ENCODE data around the gene ASB11. TPM values are rescaled to one million over a fixed set of nuclear protein-coding genes. Genes with fewer than 3 reads are reported as not detected.
A peak's percentile ranks its signal among the peaks of the same experiment; 100 is the strongest.

Gene ASB11
- total and polyA plus RNA-seq, 10 of the 15 experiments (the other 5 are each of a cell fraction or from before 2014, with no cell fraction given) = not detected

- ATAC-seq = peak; percentile 78
- CTCF ChIA-PET = interaction anchor here (0.8 to 2.3 kb wide), 6 partner anchors 10 to 125 kb away, joined by 3 to 20 read pairs (median 4); no protein-coding TSS in a partner anchor
- no peak for FAIRE-seq
- POLR2A ChIA-PET = interaction anchor here (0.9 to 1.7 kb wide), 4 partner anchors 9 to 35 kb away, joined by 3 to 4 read pairs (median 3); no protein-coding TSS in a partner anchor
- Histone ChIP-seq H3K4me3 (no peak overlapping the region), H3K27ac (ENCODE audit: control insufficient read depth, insufficient read depth) (no peak overlapping the region), H3K27me3 (replicated peaks in 1 of 2; ENCODE audit: control insufficient read depth in 2 of 2, insufficient read depth in 2 of 2, low read length in 1 of 2) (no peaks in the 10 kb centered on the region), H3K4me2 (ENCODE audit: control insufficient read depth, insufficient read depth) (no peak overlapping the region), H2AFZ (ENCODE audit: control insufficient read depth, low read depth, low read length) (no peak overlapping the region), H3K79me2 (ENCODE audit: control insufficient read depth, insufficient read depth, low read length) (no peaks in the 10 kb centered on the region), H3K9ac (ENCODE audit: control insufficient read depth, insufficient read depth, low read length) (no peak overlapping the region), H3K36me3 (ENCODE audit: control insufficient read depth in 2 of 2, insufficient read depth in 2 of 2, low read length in 1 of 2) (no peaks in the 10 kb centered on the region), H4K20me1 (ENCODE audit: control insufficient read depth, insufficient read depth) (no peaks in the 10 kb centered on the region), H3K4me1 (ENCODE audit: control insufficient read depth, insufficient read depth, low read length) (no peaks in the 10 kb centered on the region), H3K9me3 (replicated peaks; ENCODE audit: control insufficient read depth, insufficient read depth, low read length) (no peaks in the 10 kb centered on the region)
- BruUV-seq (replicated peaks) = no TSS peak
- 0% methylated on average over 3 of the region's 3 CpGs for WGBS (ENCODE audit: insufficient coverage, insufficient replicate concordance, low lambda C conversion rate, missing lambda C conversion rate)
- RAD21 ChIA-PET (ENCODE audit: unreplicated experiment) = interaction anchor here (0.8 to 2.6 kb wide), 11 partner anchors 9 to 83 kb away, joined by 3 to 20 read pairs (median 5); no protein-coding TSS in a partner anchor
- no peak for DNase-seq (ENCODE audit: low read depth, low spot score)
- in situ Hi-C loops (cut with MboI) = no loop called here
- SMC1A ChIA-PET (ENCODE audit: uncharacterized antibody, unreplicated experiment) = interaction anchor here (0.7 to 2.4 kb wide), 13 partner anchors 9 to 90 kb away, joined by 3 to 11 read pairs (median 7); no protein-coding TSS in a partner anchor
- intact Hi-C loops (cut with micrococcal nuclease; ENCODE audit: unreplicated experiment) = no loop called here
- TF ChIP-seq MTA2 (IDR thresholded peaks at IDR 0.05; ENCODE audit: low read depth) (peak; percentile 31; the same call in 1 of the 2 replicates), JUNB (IDR thresholded peaks at IDR 0.05) (no peak), REST (IDR thresholded peaks at IDR 0.05; ENCODE audit: low read depth, low read length) (no peak), ZNF687 (IDR thresholded peaks at IDR 0.05) (0 out of 2 replicates have a peak, but pooled peaks have one; percentile 24), ATF7 (IDR thresholded peaks at IDR 0.05; ENCODE audit: low read depth) (0 out of 2 replicates have a peak, but pooled peaks have one; percentile 21), NR2F1 (conservative IDR thresholded peaks at IDR 0.05) (0 out of 2 replicates have a peak, but pooled peaks have one; percentile 43)
Observed at GRCh38 chrX:15233416-15234015, 81.9 kb downstream of the ASB11 start.

Other genes with a start within 250 kb of the ASB11 start
- 0.51 and 0.87 TPM in 2 replicates for gene ASB9, start 45.6 kb downstream of the ASB11 start, total RNA-seq (2014; rRNA removed)
- 0.41 and 0.45 TPM in 2 replicates for gene ASB9, start 45.6 kb downstream of the ASB11 start, total RNA-seq (2014; rRNA removed; fragmentation: Illumina TruSeq; extraction: Trizol)
- gene ASB9, start 45.6 kb downstream of the ASB11 start, total RNA-seq (2021) = 0.31 and 0.35 TPM in 2 replicates
- gene ASB9, start 45.6 kb downstream of the ASB11 start, polyA plus RNA-seq (2011; rRNA removed) = 3.3 and 3.5 TPM in 2 replicates
- gene ASB9, start 45.6 kb downstream of the ASB11 start, polyA plus RNA-seq (2014; fragmentation: Illumina TruSeq; extraction: Trizol) = 0.31 and 1.2 TPM in 2 replicates
- 1 to 10 TPM in 1 of 2 experiments, under 1 TPM in 1; 0.91 to 1.1 TPM for gene ASB9, start 45.6 kb downstream of the ASB11 start, polyA plus RNA-seq (2014; fragmentation: Nextera tagmentation; extraction: Ambion mirVana)
- 0.56 and 0.77 TPM in 2 replicates for gene ASB9, start 45.6 kb downstream of the ASB11 start, polyA plus RNA-seq (2014; rRNA removed)
- gene ASB9, start 45.6 kb downstream of the ASB11 start, polyA plus RNA-seq (2016; fragmentation: Nextera tagmentation; extraction: Ambion mirVana) = 1 to 10 TPM; 1.1 to 1.4 TPM
- gene PIGA, start 19.9 kb upstream of the ASB11 start, total RNA-seq (2014; rRNA removed) = 11.1 and 15.4 TPM in 2 replicates
- 14.0 and 14.9 TPM in 2 replicates for gene PIGA, start 19.9 kb upstream of the ASB11 start, total RNA-seq (2014; rRNA removed; fragmentation: Illumina TruSeq; extraction: Trizol)
- 12.2 and 15.3 TPM in 2 replicates for gene PIGA, start 19.9 kb upstream of the ASB11 start, total RNA-seq (2021)
- gene PIGA, start 19.9 kb upstream of the ASB11 start, polyA plus RNA-seq (2011; rRNA removed) = 24.1 and 29.7 TPM in 2 replicates
- 12.0 and 15.9 TPM in 2 replicates for gene PIGA, start 19.9 kb upstream of the ASB11 start, polyA plus RNA-seq (2014; fragmentation: Illumina TruSeq; extraction: Trizol)
- 1 to 10 TPM; 4.9 to 6.8 TPM for gene PIGA, start 19.9 kb upstream of the ASB11 start, polyA plus RNA-seq (2014; fragmentation: Nextera tagmentation; extraction: Ambion mirVana)
- gene PIGA, start 19.9 kb upstream of the ASB11 start, polyA plus RNA-seq (2014; rRNA removed) = 5.7 and 7.5 TPM in 2 replicates
- 10 to 100 TPM in 1 of 2 experiments, 1 to 10 TPM in 1; 9.4 to 11.0 TPM for gene PIGA, start 19.9 kb upstream of the ASB11 start, polyA plus RNA-seq (2016; fragmentation: Nextera tagmentation; extraction: Ambion mirVana)
- gene VEGFD, start 68.8 kb upstream of the ASB11 start, total RNA-seq (2014; rRNA removed) = not detected in 2 replicates
- gene VEGFD, start 68.8 kb upstream of the ASB11 start, total RNA-seq (2014; rRNA removed; fragmentation: Illumina TruSeq; extraction: Trizol) = not detected in 2 replicates
- gene VEGFD, start 68.8 kb upstream of the ASB11 start, total RNA-seq (2021) = not detected in 2 replicates
- 0.14 and 0.15 TPM in 2 replicates for gene VEGFD, start 68.8 kb upstream of the ASB11 start, polyA plus RNA-seq (2011; rRNA removed)
- gene VEGFD, start 68.8 kb upstream of the ASB11 start, polyA plus RNA-seq (2014; fragmentation: Illumina TruSeq; extraction: Trizol) = not detected in 2 replicates
- not detected for gene VEGFD, start 68.8 kb upstream of the ASB11 start, polyA plus RNA-seq (2014; fragmentation: Nextera tagmentation; extraction: Ambion mirVana)
- gene VEGFD, start 68.8 kb upstream of the ASB11 start, polyA plus RNA-seq (2014; rRNA removed) = not detected in 2 replicates
- gene VEGFD, start 68.8 kb upstream of the ASB11 start, polyA plus RNA-seq (2016; fragmentation: Nextera tagmentation; extraction: Ambion mirVana) = not detected
- 3.8 and 5.3 TPM in 2 replicates for gene PIR, start 177.7 kb upstream of the ASB11 start, total RNA-seq (2014; rRNA removed)
- gene PIR, start 177.7 kb upstream of the ASB11 start, total RNA-seq (2014; rRNA removed; fragmentation: Illumina TruSeq; extraction: Trizol) = 5.3 and 6.3 TPM in 2 replicates
- 4.1 and 5.0 TPM in 2 replicates for gene PIR, start 177.7 kb upstream of the ASB11 start, total RNA-seq (2021)
- gene PIR, start 177.7 kb upstream of the ASB11 start, polyA plus RNA-seq (2011; rRNA removed) = 16.5 and 25.2 TPM in 2 replicates
- gene PIR, start 177.7 kb upstream of the ASB11 start, polyA plus RNA-seq (2014; fragmentation: Illumina TruSeq; extraction: Trizol) = 6.6 and 7.3 TPM in 2 replicates
- 10 to 100 TPM; 10.4 to 10.9 TPM for gene PIR, start 177.7 kb upstream of the ASB11 start, polyA plus RNA-seq (2014; fragmentation: Nextera tagmentation; extraction: Ambion mirVana)
- 5.4 and 5.7 TPM in 2 replicates for gene PIR, start 177.7 kb upstream of the ASB11 start, polyA plus RNA-seq (2014; rRNA removed)
- 1 to 10 TPM; 7.4 to 9.9 TPM for gene PIR, start 177.7 kb upstream of the ASB11 start, polyA plus RNA-seq (2016; fragmentation: Nextera tagmentation; extraction: Ambion mirVana)
- not detected in 2 replicates for gene BMX, start 185.2 kb upstream of the ASB11 start, total RNA-seq (2014; rRNA removed)
- not detected in 2 replicates for gene BMX, start 185.2 kb upstream of the ASB11 start, total RNA-seq (2014; rRNA removed; fragmentation: Illumina TruSeq; extraction: Trizol)
- gene BMX, start 185.2 kb upstream of the ASB11 start, total RNA-seq (2021) = not detected in 2 replicates
- gene BMX, start 185.2 kb upstream of the ASB11 start, polyA plus RNA-seq (2011; rRNA removed) = not detected in 2 replicates
- not detected in 2 replicates for gene BMX, start 185.2 kb upstream of the ASB11 start, polyA plus RNA-seq (2014; fragmentation: Illumina TruSeq; extraction: Trizol)
- gene BMX, start 185.2 kb upstream of the ASB11 start, polyA plus RNA-seq (2014; fragmentation: Nextera tagmentation; extraction: Ambion mirVana) = not detected
- gene BMX, start 185.2 kb upstream of the ASB11 start, polyA plus RNA-seq (2014; rRNA removed) = not detected in 2 replicates
- gene BMX, start 185.2 kb upstream of the ASB11 start, polyA plus RNA-seq (2016; fragmentation: Nextera tagmentation; extraction: Ambion mirVana) = not detected

Data from GM12878 (cell line).